Astrocyte (in vitro differentiated cells and primary cell): Measurements from ENCODE around the gene MELTF. TPM values are rescaled to one million over a fixed set of nuclear protein-coding genes. Genes with fewer than 3 reads are reported as not detected.

Experiments
- DNase-seq: peaks from one replicate; pipeline ENCODE4 v3.0.0-alpha.2; 2010; ENCODE audit warnings: low read depth
- FAIRE-seq: peaks from 2 replicates; lab custom pipeline; 2011; peaks lifted over from hg19 to GRCh38; lab: Jason Lieb, UNC
- H2AFZ ChIP-seq: 2 replicates; pipeline ENCODE4 v1.6.0; 2012; ENCODE audit warnings: low read depth, low read length, inconsistent platforms
- H3K27ac ChIP-seq: 2 replicates; pipeline ENCODE4 v1.5.1; 2011; ENCODE audit warnings: low read depth, low read length, inconsistent platforms
- H3K27me3 ChIP-seq: 2 replicates; pipeline ENCODE4 v1.6.0; 2011; ENCODE audit warnings: low read length, inconsistent platforms; ENCODE audit not compliant: insufficient read depth
- H3K36me3 ChIP-seq: 2 replicates; pipeline ENCODE4 v1.5.1; 2011; ENCODE audit warnings: low read length, inconsistent platforms; ENCODE audit not compliant: insufficient read depth
- H3K4me1 ChIP-seq: 2 replicates; pipeline ENCODE4 v1.5.1; 2011; ENCODE audit warnings: low read length, inconsistent platforms; ENCODE audit not compliant: insufficient read depth
- H3K4me2 ChIP-seq: 2 replicates; pipeline ENCODE4 v1.6.0; 2012; ENCODE audit warnings: low read length, inconsistent platforms
- H3K4me3 ChIP-seq: 2 replicates; pipeline ENCODE4 v1.5.1; 2011; ENCODE audit warnings: low read depth, mild to moderate bottlenecking, low read length, inconsistent platforms; ENCODE audit not compliant: insufficient read depth
- H3K79me2 ChIP-seq: 2 replicates; pipeline ENCODE4 v1.6.0; 2012; ENCODE audit warnings: mild to moderate bottlenecking, low read length, inconsistent platforms; ENCODE audit not compliant: insufficient read depth
- H3K9ac ChIP-seq: 2 replicates; pipeline ENCODE4 v1.6.0; 2012; ENCODE audit warnings: mild to moderate bottlenecking, low read length, inconsistent platforms
- H3K9me3 ChIP-seq: 2 replicates; pipeline ENCODE4 v1.5.1; 2012; ENCODE audit warnings: low read depth, mild to moderate bottlenecking, low read length, inconsistent platforms; ENCODE audit not compliant: insufficient read depth
- H4K20me1 ChIP-seq: 2 replicates; pipeline ENCODE4 v1.6.0; 2012; ENCODE audit warnings: low read length, inconsistent platforms; ENCODE audit not compliant: insufficient read depth
- H3K27ac Mint-ChIP-seq: one replicate; pipeline ENCODE4 v1.8.0; 2021; ENCODE audit warnings: mild to moderate bottlenecking, mixed read lengths; ENCODE audit not compliant: unreplicated experiment
- H3K27me3 Mint-ChIP-seq: one replicate; pipeline ENCODE4 v1.8.0; 2021; ENCODE audit warnings: low read depth, mixed read lengths; ENCODE audit not compliant: unreplicated experiment
- H3K36me3 Mint-ChIP-seq: one replicate; pipeline ENCODE4 v1.8.0; 2021; ENCODE audit warnings: low read depth, mixed read lengths; ENCODE audit not compliant: unreplicated experiment
- H3K4me1 Mint-ChIP-seq: one replicate; pipeline ENCODE4 v1.8.0; 2021; ENCODE audit warnings: low read depth, mixed read lengths; ENCODE audit not compliant: unreplicated experiment
- H3K4me3 Mint-ChIP-seq: one replicate; pipeline ENCODE4 v1.8.0; 2021; ENCODE audit warnings: mild to moderate bottlenecking, moderate library complexity, mixed read lengths; ENCODE audit not compliant: unreplicated experiment
- H3K9me3 Mint-ChIP-seq: one replicate; pipeline ENCODE4 v1.8.0; 2021; ENCODE audit warnings: mild to moderate bottlenecking, mixed read lengths; ENCODE audit not compliant: unreplicated experiment
- EZH2 ChIP-seq: IDR thresholded peaks from 2 replicates; pipeline ENCODE4 v1.6.1; 2012; ENCODE audit warnings: mild to moderate bottlenecking, low read length, inconsistent platforms; ENCODE audit not compliant: insufficient read depth
- total RNA-seq: library from RNA; stranded (reverse); gene quantifications from 2 replicates; pipeline ENCODE4 v1.2.1, GENCODE V29; 2021
- TF ChIP-seq, protein P1 (sequence below): IDR thresholded peaks from 2 replicates; pipeline ENCODE4 v1.5.1; 2011; ENCODE audit warnings: low read depth, mild to moderate bottlenecking, inconsistent platforms, low read length, moderate library complexity; ENCODE audit not compliant: insufficient read depth

MELTF gene
- total RNA-seq, 1 donor from 2014 or later: 24.0 TPM

DNA sequence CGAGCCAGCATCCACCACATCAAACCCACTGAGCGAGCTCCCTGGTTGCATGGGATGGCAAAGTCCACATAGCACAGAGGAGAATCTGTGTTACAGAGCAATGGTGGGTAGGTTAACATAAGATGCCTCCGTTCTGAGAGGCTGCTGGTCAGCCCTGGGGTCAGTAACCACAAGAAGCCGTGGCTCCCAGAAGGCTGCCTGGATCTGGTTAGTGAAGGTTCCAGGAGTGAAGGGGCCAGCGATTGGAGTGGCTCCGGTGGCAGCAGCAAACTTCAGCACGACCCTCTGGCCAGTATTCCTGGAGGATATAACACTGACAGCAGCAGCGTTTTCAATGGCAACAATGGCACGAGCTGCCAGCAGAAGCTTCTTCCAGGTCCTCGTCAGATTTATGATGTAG lies 42.6 kb downstream of the MELTF start:
- Histone ChIP-seq H3K9ac (no peak overlapping the region), H3K4me3 (no peak overlapping the region), H3K36me3 (no peaks in the 10 kb centered on the region), H3K79me2 (no peaks in the 10 kb centered on the region), H4K20me1 (no peaks in the 10 kb centered on the region), H3K27ac (no peak overlapping the region), H3K4me2 (no peak overlapping the region), H2AFZ (no peak overlapping the region), H3K4me1 (no peaks in the 10 kb centered on the region), H3K27me3 (peaks cover 3% of the 10 kb centered on the region), H3K9me3 (peaks cover 2% of the 10 kb centered on the region)
- peaks cover 28% of the 10 kb centered on the region for H3K27me3 Mint-ChIP-seq
- H3K27ac Mint-ChIP-seq: no peak overlapping the region
- no peaks in the 10 kb centered on the region for H3K4me1 Mint-ChIP-seq
- peaks cover 3% of the 10 kb centered on the region for H3K36me3 Mint-ChIP-seq
- H3K4me3 Mint-ChIP-seq: no peak overlapping the region
- TF ChIP-seq EZH2: no peak
- TF ChIP-seq, protein P1, sequence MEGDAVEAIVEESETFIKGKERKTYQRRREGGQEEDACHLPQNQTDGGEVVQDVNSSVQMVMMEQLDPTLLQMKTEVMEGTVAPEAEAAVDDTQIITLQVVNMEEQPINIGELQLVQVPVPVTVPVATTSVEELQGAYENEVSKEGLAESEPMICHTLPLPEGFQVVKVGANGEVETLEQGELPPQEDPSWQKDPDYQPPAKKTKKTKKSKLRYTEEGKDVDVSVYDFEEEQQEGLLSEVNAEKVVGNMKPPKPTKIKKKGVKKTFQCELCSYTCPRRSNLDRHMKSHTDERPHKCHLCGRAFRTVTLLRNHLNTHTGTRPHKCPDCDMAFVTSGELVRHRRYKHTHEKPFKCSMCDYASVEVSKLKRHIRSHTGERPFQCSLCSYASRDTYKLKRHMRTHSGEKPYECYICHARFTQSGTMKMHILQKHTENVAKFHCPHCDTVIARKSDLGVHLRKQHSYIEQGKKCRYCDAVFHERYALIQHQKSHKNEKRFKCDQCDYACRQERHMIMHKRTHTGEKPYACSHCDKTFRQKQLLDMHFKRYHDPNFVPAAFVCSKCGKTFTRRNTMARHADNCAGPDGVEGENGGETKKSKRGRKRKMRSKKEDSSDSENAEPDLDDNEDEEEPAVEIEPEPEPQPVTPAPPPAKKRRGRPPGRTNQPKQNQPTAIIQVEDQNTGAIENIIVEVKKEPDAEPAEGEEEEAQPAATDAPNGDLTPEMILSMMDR: no peak
- FAIRE-seq: no peak
- H3K9me3 Mint-ChIP-seq: peaks cover 7% of the 10 kb centered on the region
- DNase-seq: no peak

DNA sequence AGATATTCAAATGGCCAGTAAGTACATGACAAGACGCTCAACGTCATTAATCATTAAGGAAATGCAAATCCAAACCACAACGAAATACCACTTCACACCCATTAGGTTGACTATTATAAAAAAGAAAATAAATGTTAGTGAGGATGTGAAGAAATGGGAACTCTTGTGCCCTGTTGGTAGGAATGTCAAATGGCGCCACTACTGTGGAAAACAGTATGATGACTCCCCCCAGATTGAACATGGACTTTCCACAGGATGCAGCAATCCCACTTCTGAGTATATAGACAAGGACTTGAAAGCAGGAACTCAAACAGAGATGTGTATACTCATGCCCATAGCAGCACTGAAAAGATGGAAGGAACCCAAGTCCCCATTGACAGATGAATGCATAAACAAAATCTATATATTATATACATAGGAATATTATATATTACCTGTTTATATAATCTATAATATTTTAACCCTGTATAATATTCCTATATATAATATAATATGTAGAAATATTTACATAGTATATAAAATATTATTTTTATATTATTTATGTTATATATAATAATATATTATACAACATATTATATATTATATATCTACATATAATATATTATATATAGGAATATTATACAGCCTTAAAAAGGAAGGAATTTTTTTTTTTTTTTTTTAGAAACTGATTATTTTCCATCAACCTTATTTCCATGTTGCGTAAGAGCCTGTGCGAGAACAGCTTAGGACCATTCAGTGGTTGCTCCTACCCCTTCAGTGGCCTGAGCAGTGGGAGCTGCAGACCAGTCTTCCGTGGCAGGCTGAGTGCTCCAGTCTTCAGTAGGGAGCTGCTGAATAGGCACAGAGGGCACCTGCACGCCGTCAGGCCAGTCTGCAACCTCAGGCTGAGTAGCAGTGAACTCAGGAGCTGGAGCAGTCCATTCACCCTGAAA lies 43.4 kb downstream of the MELTF start:
- Histone ChIP-seq H3K36me3 (no peaks in the 10 kb centered on the region), H3K9ac (no peak overlapping the region), H3K4me3 (no peak overlapping the region), H3K79me2 (no peaks in the 10 kb centered on the region), H3K9me3 (peaks cover 2% of the 10 kb centered on the region), H3K4me1 (no peaks in the 10 kb centered on the region), H3K4me2 (no peak overlapping the region), H3K27me3 (peaks cover 3% of the 10 kb centered on the region), H4K20me1 (no peaks in the 10 kb centered on the region), H3K27ac (no peak overlapping the region), H2AFZ (no peak overlapping the region)
- peaks cover 7% of the 10 kb centered on the region for H3K9me3 Mint-ChIP-seq
- H3K4me3 Mint-ChIP-seq: no peak overlapping the region
- no peak overlapping the region for H3K27ac Mint-ChIP-seq
- no peak for TF ChIP-seq EZH2
- TF ChIP-seq, protein P1: peak; percentile 12
- peaks cover 3% of the 10 kb centered on the region for H3K36me3 Mint-ChIP-seq
- DNase-seq: no peak
- FAIRE-seq: no peak
- peaks cover 28% of the 10 kb centered on the region for H3K27me3 Mint-ChIP-seq
- no peaks in the 10 kb centered on the region for H3K4me1 Mint-ChIP-seq

DNA sequence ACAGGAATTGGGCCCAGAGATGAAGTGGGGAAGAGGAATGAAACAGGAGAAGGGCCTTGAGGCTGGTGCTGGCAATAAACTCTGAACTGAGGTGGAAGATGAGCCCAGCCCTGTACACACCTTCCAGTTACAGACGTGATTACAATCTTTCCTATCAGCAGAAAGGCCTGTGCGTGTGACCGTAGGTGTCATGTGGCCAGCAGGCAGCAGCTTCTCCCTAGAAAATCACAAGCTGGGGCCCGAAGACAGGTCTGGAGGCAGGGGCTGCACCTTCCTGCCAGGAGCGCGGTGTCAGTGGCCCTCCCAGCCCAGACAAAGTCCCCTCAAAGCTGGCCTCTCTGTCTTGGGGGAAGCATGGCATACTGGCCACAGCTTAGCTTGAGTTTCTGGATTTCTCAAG lies 44.3 kb downstream of the MELTF start:
- Mint-ChIP-seq H3K36me3 (no peaks in the 10 kb centered on the region), H3K4me3 (no peak overlapping the region), H3K27ac (no peak overlapping the region), H3K9me3 (peaks cover 7% of the 10 kb centered on the region), H3K4me1 (no peaks in the 10 kb centered on the region), H3K27me3 (peaks cover 25% of the 10 kb centered on the region)
- no peak overlapping the region for H3K27ac ChIP-seq
- no peak overlapping the region for H3K4me3 ChIP-seq
- H3K27me3 ChIP-seq: peaks cover 3% of the 10 kb centered on the region
- DNase-seq: no peak
- H3K4me1 ChIP-seq: no peaks in the 10 kb centered on the region
- TF ChIP-seq, protein P1: no peak
- TF ChIP-seq EZH2: no peak
- H3K4me2 ChIP-seq: no peak overlapping the region
- H3K9ac ChIP-seq: no peak overlapping the region
- H3K36me3 ChIP-seq: no peaks in the 10 kb centered on the region
- no peak for FAIRE-seq
- H3K79me2 ChIP-seq: no peaks in the 10 kb centered on the region
- H2AFZ ChIP-seq: no peak overlapping the region
- H3K9me3 ChIP-seq: peaks cover 2% of the 10 kb centered on the region
- no peaks in the 10 kb centered on the region for H4K20me1 ChIP-seq
